PC-9 (cell line): ENCODE measurements around the gene NUTM2D.
"Not testable (repeated sequence)": the region's sequence is repeated elsewhere in the genome, so short reads cannot be mapped to it uniquely, and the experiment has no call there.

Experiments
- CTCF ChIP-seq: fragments of 200-600 bp; sonication (generic); conservative IDR thresholded peaks from 2 replicates; pipeline ENCODE4 v1.6.1; 2017; ENCODE audit warnings: mixed run types, antibody characterized with exemption, mild to moderate bottlenecking, moderate library complexity
- EZH2 ChIP-seq: fragments of 200-600 bp; sonication (generic); IDR thresholded peaks from 2 replicates; pipeline ENCODE4 v1.8.0; 2017; ENCODE audit warnings: antibody characterized with exemption, low read depth

- not testable (repeated sequence) for TF ChIP-seq CTCF, EZH2
Observed at GRCh38 chr10:87379115-87379514, 21.6 kb downstream of the NUTM2D start.
